Measurements from ENCODE around the gene KCTD16. TPM values are rescaled to one million over a fixed set of nuclear protein-coding genes. Genes with fewer than 3 reads are reported as not detected.

The KCTD16 gene
- total RNA-seq, 1 experiment from 2014 or later: 0.64 TPM

- no TSS peak for BruUV-seq (replicated peaks)
- Histone ChIP-seq H3K27ac (ENCODE audit: low read depth, low read length) (no peak overlapping the region), H3K9ac (ENCODE audit: low read length) (no peak overlapping the region), H3K9me3 (ENCODE audit: control insufficient read depth in 1 of 2, insufficient read depth in 1 of 2, low read depth in 1 of 2, low read length in 2 of 2) (no peaks in the 10 kb centered on the region), H3K4me2 (ENCODE audit: low read length) (no peak overlapping the region), H3K36me3 (ENCODE audit: control insufficient read depth in 1 of 2, insufficient read depth in 2 of 2, low read length in 2 of 2) (no peaks in the 10 kb centered on the region), H3K4me3 (replicated peaks in 1 of 2; ENCODE audit: low read depth in 1 of 2, low read length in 2 of 2) (no peak overlapping the region), H3K9me2 (ENCODE audit: insufficient read depth) (no peaks in the 10 kb centered on the region), H3K4me1 (ENCODE audit: control insufficient read depth in 1 of 2, insufficient read depth in 2 of 2, low read length in 2 of 2) (no peaks in the 10 kb centered on the region), H4K20me1 (ENCODE audit: insufficient read depth) (no peaks in the 10 kb centered on the region), H2AFZ (ENCODE audit: low read depth, low read length, poor library complexity, severe bottlenecking) (no peak overlapping the region), H3K27me3 (ENCODE audit: insufficient read depth, low read length) (peaks cover 13% of the 10 kb centered on the region; the same call in 1 of the 2 replicates), H3K79me2 (ENCODE audit: insufficient read depth, low read length) (no peaks in the 10 kb centered on the region)
- intact Hi-C loops (cut with micrococcal nuclease): loop anchor here (5.0 kb wide), 1 partner anchor 546 kb away; no protein-coding TSS in a partner anchor
- CTCF ChIA-PET: no interaction called here
- RAD21 ChIA-PET (ENCODE audit: low non-redundant PET in 1 of 2, low total read pairs in 2 of 2, uncharacterized antibody in 2 of 2, unreplicated experiment in 2 of 2): no interaction called here
- TF ChIP-seq SIN3A (IDR thresholded peaks at IDR 0.05; ENCODE audit: low read depth) (no peak), CTCF (IDR thresholded peaks at IDR 0.05 in 2 of 3, conservative IDR thresholded peaks at IDR 0.05 in 1 of 3; ENCODE audit: borderline replicate concordance in 1 of 3, insufficient read depth in 1 of 3, low read depth in 2 of 3, low read length in 2 of 3) (no peak), CBX3 (IDR thresholded peaks at IDR 0.05; ENCODE audit: low read depth) (no peak), RAD21 (IDR thresholded peaks at IDR 0.05; ENCODE audit: low read depth) (no peak), SRF (IDR thresholded peaks at IDR 0.05; ENCODE audit: low read depth) (no peak), ZNF274 (IDR thresholded peaks at IDR 0.05; ENCODE audit: low read depth, low read length) (no peak), EZH2 (IDR thresholded peaks at IDR 0.05) (no peak), ZBTB33 (IDR thresholded peaks at IDR 0.05; ENCODE audit: extremely low read depth, insufficient replicate concordance, low read length) (no peak), TCF7L2 (IDR thresholded peaks at IDR 0.05; ENCODE audit: borderline replicate concordance, extremely low read depth, insufficient read depth, insufficient read length) (no peak), ELF1 (IDR thresholded peaks at IDR 0.05; ENCODE audit: borderline replicate concordance, low read depth) (no peak)
- no peak for DNase-seq (ENCODE audit: low read depth, low spot score)
- POLR2A ChIA-PET: no interaction called here
- no peak for ATAC-seq
These were observed 165.7 kb downstream of the KCTD16 start for GRCh38 chr5:144336191-144336961.

Data from HCT116 (cell line).